ENCODE data around the gene U2AF1L4.

Gene U2AF1L4

DNA sequence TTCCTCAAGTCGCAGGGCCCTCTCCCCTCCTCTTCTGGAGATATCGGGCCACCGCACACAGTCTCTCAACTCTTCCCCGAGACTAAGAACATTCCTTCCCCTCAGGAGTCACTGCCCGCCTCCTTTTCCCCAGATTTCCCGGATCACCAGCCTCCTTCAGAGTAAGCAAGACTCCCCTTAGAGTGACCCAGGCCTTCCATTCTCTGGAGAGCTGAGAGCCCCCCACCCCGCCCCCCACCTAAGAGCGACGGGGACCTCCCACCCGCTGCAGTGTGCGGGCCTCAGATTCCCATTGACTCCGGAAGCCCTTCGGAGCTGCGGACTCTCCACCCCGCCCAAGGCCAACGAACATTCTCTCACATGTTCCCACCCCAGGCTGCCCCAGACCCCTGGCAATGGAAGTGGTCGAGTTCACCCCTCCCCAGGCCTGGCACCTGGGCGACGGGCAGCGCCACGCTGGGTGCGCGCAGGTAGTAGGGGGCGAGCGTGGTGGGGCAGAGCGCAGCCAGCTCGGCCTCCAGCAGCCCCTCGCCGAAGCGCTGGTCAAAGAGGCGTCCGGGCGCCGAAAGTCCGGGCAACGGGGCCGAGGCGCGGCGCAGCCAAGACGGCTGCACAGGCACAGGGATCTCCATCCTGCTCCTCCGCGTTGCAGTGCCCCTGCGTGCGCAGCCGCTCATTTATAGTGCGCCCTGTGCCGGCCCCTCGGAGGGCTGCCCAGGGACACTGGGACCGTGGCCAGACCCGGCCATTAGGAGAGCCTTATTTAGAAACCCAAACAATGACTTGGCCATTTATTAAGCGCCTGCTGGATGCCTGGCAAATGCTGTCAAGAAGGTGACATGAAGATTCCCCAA is 11.4 kb upstream of the U2AF1L4 start, which contains the start of gene HSPB6:
TSS of gene HSPB6 (minus strand) at position 653 of the 854 bp plus-strand sequence. CDS start at position 632, 21 bp downstream.
- peak; percentile 15 for DNase-seq

- DNase-seq, result peak; percentile 64
Observed at GRCh38 chr19:35755550-35756376, 10.5 kb upstream of the U2AF1L4 start.

DNA sequence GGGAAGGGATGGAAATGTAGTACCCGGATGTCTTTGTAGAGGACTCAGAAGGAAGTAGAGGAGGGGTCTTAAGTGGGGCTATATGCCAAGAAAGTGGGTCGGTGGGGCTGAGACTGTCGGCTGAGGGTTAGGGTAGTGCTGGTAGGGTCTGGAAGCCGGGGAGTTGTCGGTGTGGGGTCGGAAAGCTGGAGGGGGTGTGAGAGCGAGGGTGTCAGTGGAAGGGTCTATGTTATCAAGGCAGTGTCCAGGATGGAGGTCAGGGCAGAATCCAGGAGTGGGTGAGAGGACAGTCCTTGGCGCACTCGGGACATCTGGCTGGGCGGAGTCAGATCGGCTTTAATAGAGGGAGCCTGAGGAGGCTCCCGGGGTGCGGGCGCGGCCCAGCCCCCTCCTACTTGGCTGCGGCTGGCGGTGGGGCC is 9.9 kb upstream of the U2AF1L4 start:
- DNase-seq, result no peak

DNA sequence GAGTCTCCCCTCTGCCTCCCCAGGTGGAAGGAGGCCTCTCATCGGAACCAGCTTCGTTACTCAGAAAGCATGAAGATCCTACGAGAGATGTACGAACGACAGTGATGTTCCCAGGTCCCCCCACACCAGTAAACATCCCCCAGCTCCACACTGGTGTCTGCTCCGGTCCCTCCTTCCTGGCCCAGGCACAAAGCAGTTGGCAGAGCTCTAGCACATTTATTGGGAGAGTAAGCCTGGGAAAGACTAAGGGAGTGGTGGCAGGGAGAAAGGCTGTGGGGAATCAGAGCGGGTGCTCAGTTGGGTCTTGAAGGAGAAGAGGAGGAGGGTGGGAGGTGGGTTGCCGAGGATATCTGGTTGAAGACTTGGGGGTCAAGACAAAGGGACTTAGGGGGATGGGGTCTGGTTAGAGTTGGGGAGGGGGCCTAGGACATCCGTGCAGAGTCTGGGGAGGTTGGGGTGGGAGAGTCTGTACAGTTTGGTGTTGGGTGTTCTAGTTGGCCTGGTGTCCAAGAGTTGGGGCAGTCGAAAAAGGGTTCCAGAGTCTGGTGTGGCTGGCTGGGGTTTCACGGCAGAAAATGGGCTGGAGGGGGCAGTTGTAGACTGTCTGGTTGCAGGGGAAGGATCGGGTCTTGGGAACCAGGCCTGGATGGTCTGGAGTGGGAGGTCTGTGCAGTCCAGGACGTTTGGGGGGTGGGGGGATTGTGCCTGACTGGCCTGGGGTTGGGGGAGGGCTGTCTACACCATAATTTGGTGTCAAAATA is 9.3 kb upstream of the U2AF1L4 start:
- DNase-seq, result no peak

DNA sequence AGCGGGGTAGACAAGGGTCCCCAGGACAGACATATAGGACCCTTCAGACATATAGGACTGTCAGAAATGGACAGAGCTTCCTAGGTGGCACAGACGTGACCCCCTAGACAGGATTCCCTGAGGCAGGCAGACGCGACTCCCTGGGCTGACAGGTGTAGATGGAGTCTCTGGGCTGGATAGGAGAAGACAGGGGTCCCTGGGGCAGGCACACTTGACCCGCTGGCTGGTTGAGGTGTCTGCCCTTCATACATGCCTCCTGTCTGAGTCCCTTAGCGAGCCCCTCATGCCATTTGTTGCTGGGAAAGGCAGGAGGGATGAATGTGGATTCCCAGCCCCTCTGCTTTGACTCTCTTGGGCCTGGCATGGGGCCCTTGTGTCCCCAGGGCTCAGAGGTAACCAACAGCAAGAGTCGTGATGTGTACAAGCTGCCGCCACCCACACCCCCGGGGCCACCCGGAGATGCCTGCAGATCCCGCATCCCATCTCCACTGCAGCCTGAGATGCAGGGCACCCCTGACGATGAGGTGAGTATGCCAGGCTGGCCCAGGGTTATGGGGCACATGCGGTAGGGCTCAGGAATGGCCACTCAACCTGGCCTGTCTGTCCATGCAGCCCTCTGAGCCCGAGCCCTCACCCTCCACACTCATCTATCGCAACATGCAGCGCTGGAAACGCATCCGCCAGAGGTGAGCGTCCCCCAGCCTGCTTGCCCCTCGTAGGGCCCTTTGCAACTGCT is 8.6 kb upstream of the U2AF1L4 start:
- no peak for DNase-seq

- DNase-seq, result no peak
Observed at GRCh38 chr19:35752746-35753350, 7.6 kb upstream of the U2AF1L4 start.

GRCh38 chr19:35751839-35752745 is 6.9 kb upstream of the U2AF1L4 start:
- DNase-seq, result no peak

GRCh38 chr19:35750167-35750566 is 4.9 kb upstream of the U2AF1L4 start:
- no peak for DNase-seq

GRCh38 chr19:35748106-35749020 is 3.1 kb upstream of the U2AF1L4 start, which contains the start of gene LIN37:
TSS of gene LIN37 (plus strand) at chr19:35748576. CDS start at chr19:35748725, 149 bp downstream.
- peak; percentile 96 for DNase-seq

DNA sequence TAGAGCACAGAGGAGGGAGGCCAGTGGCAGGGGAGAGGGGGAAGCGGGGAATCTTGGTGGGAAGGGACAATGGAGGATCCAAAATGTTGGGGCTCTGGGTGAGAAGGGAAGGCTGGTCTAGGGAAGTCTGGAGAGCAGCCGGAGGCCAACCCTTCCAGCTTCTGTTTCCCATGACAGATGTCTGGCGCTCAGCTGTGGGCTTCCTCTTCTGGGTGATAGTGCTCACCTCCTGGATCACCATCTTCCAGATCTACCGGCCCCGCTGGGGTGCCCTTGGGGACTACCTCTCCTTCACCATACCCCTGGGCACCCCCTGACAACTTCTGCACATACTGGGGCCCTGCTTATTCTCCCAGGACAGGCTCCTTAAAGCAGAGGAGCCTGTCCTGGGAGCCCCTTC is 1.3 kb upstream of the U2AF1L4 start:
- DNase-seq, result no peak

DNA sequence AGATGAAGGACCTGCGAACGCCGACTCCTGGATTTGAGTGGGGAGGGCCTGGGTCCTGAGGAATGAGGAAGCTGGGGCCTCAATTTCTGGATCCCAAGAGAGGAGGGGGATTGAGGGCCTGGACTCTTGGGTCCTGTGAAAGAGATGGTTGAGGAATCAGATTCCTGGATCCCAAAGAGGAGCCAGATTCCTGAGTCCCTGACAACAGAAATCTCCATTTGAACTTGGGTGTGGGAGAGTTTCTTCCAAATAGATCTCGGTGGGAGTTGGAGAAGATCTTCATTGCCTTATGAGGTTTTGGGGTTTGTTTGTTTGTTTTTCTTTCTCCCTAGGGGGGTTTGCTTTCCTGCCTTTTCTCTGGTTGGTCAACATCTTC is 857 bp upstream of the U2AF1L4 start:
- no peak for DNase-seq

DNA sequence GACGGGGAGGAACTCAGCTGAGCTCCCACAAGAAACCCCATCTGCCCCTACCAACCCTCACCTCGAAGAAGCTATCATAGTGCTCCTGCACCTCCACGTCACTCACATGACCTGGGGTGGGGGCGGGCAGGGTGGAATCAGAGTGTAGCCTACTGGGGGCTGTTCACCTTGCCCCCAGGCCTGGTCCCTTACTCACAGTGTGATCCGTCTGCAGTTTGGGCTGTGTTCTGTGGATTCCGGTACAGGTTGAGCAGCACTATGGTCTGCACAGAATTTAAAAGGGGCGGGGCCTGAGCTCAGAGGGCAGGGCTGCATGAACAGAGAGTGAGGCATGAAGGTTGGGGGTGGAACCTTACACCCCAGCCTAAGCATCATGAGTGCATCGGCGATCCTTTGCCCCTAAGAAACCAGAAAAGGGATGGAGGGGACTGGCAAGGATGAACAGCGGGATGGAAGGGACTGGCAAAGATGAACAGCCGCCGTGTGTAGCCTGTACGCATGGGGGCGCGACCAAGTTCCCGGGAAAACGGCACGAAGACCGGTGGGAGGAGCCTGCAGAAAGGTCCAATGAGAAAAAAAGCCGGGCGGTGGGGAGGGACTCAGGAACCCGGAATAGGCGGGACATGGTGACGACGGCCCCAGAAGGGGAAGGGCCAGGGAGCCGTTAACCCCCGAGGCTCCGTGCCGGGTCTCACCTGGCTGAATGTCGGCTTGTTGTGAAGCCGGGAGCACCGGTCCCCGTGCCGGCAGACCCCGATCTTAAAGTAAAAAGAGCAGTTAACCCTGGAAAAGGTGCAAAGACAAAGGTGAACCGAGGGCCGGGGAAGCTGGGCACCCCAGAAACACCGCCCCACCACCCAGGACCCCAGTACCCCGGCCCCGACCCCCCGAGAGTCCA is 539 bp downstream of the U2AF1L4 start:
- DNase-seq, result peak; percentile 90

GRCh38 chr19:35743640-35744429 is 1.4 kb downstream of the U2AF1L4 start:
- no peak for DNase-seq

DNA sequence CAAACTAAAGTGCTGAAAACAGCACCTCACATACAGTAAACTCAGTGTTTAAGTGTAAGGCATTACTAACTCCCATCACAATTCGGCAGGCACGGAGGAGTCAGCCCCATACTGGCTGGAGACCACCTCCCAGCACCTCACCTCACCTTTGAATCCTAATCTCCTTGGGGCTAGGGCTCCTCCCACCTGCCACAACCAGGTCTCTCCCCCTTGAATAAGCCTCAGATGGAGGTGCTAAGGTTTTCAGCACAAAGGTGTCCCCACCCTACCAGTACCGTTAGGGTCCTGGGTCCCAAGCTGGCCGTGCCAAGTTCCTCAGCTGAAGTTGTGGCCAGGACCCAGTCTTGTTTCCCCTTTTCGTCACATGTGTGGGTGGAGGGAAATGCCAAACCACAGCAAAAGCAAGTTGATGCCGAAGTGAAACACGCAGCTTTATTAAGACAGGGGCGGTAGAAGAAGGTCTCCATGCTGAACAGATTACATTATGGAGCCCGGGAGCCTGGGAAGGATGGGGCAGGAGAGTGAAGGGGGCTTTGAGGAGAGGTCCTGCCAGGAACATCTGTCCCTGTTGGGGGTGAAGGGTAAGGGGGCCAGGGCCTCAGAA is 3.0 kb downstream of the U2AF1L4 start, which contains the start of gene IGFLR1:
TSS of gene IGFLR1 (minus strand) at position 332 of the 604 bp plus-strand sequence. CDS start 1,272 bp downstream, outside the sequence.
- peak; percentile 71 for DNase-seq

- no peak for DNase-seq
Observed at GRCh38 chr19:35741203-35741515, 4.1 kb downstream of the U2AF1L4 start.

- peak; percentile 95 for DNase-seq
Observed at GRCh38 chr19:35740423-35741202, 4.6 kb downstream of the U2AF1L4 start.

GRCh38 chr19:35740108-35740422 is 5.2 kb downstream of the U2AF1L4 start:
- no peak for DNase-seq

All from activated CD8-positive, alpha-beta memory T cell treated with anti-CD3 and anti-CD28 coated beads, Interleukin-2, amount 50 U/mL, for 4 hours (primary cell).